HEK293 (cell line): ENCODE measurements around the gene KRTAP13-4.

Experiments used
- CTCF ChIA-PET: fragments of 350-600 bp; formaldehyde crosslinking; extraction: SDS; loops from one replicate; lab custom pipeline; 2021; ENCODE audit warnings: antibody characterized with exemption; lab: Yijun Ruan, JAX
- POLR2A ChIA-PET: fragments of 300-600 bp; formaldehyde crosslinking; extraction: SDS; loops from one replicate; lab custom pipeline; 2020; ENCODE audit warnings: antibody characterized with exemption, inconsistent platforms; lab: Yijun Ruan, JAX
- H3K27ac ChIP-seq: fragments of 200-500 bp; sonication (Bioruptor generic); 2 replicates; pipeline ENCODE4 v1.5.1; 2014; ENCODE audit warnings: low read depth, low read length, control low read depth, inconsistent platforms; ENCODE audit errors: extremely low read depth
- H3K36me3 ChIP-seq, 2 experiments: fragments of 200-500 bp in 1 of 2; sonication (Bioruptor generic) in 1 of 2; 1 replicate in 1 of 2; 2 replicates in 1 of 2; pipeline ENCODE4 v1.5.1; 2014 to 2017; ENCODE audit warnings: inconsistent platforms in 2 of 2, low read length in 2 of 2; ENCODE audit not compliant: control insufficient read depth in 2 of 2, insufficient read depth in 1 of 2
- H3K4me1 ChIP-seq: fragments of 200-500 bp; sonication (Bioruptor generic); 2 replicates; pipeline ENCODE4 v1.5.1; 2014; ENCODE audit warnings: mild to moderate bottlenecking, low read length, inconsistent platforms; ENCODE audit not compliant: control insufficient read depth, insufficient read depth
- H3K4me3 ChIP-seq: 2 replicates; pipeline ENCODE4 v1.5.1; 2011; ENCODE audit warnings: low read depth, mild to moderate bottlenecking, control low read depth, low read length, moderate library complexity
- H3K9me3 ChIP-seq: fragments of 200-500 bp; sonication (Bioruptor generic); 2 replicates; pipeline ENCODE4 v1.5.1; 2014; ENCODE audit warnings: low read depth, low read length, inconsistent platforms; ENCODE audit not compliant: control insufficient read depth, insufficient read depth
- FEZF1 ChIP-seq: fragments of 450-650 bp; formaldehyde crosslinking; IDR thresholded peaks from 2 replicates; pipeline ENCODE4 v1.5.1; 2016; ENCODE audit warnings: missing biosample characterization, missing genetic modification characterization
- PRDM1 ChIP-seq: fragments of 450-650 bp; formaldehyde crosslinking; IDR thresholded peaks from 2 replicates; pipeline ENCODE4; 2016; ENCODE audit warnings: missing biosample characterization, missing genetic modification characterization
- ZBTB17 ChIP-seq: fragments of 450-650 bp; formaldehyde crosslinking; IDR thresholded peaks from 2 replicates; pipeline ENCODE4 v1.5.1; 2016; ENCODE audit warnings: missing biosample characterization, missing genetic modification characterization
- ZNF112 ChIP-seq: fragments of 450-650 bp; formaldehyde crosslinking; IDR thresholded peaks from 2 replicates; pipeline ENCODE4 v1.5.0; 2017; ENCODE audit warnings: missing biosample characterization, missing genetic modification characterization
- ZNF324 ChIP-seq: fragments of 450-650 bp; formaldehyde crosslinking; IDR thresholded peaks from 2 replicates; pipeline ENCODE4 v1.5.1; 2016; ENCODE audit warnings: missing biosample characterization, missing genetic modification characterization
- ZNF473 ChIP-seq: fragments of 450-650 bp; formaldehyde crosslinking; IDR thresholded peaks from 2 replicates; pipeline ENCODE4 v1.5.1; 2017; ENCODE audit warnings: missing biosample characterization, missing genetic modification characterization
- ZNF561 ChIP-seq: fragments of 450-650 bp; IDR thresholded peaks from 2 replicates; pipeline ENCODE4 v1.5.1; 2018; ENCODE audit warnings: missing biosample characterization, missing genetic modification characterization, borderline replicate concordance
- ZNF600 ChIP-seq: fragments of 450-650 bp; formaldehyde crosslinking; IDR thresholded peaks from 2 replicates; pipeline ENCODE4 v1.5.1; 2016; ENCODE audit warnings: missing biosample characterization, missing genetic modification characterization
- ZNF654 ChIP-seq: fragments of 450-650 bp; formaldehyde crosslinking; IDR thresholded peaks from 2 replicates; pipeline ENCODE4 v1.5.1; 2016; ENCODE audit warnings: low read depth, missing biosample characterization, missing genetic modification characterization
- ZNF830 ChIP-seq: fragments of 450-650 bp; IDR thresholded peaks from 2 replicates; pipeline ENCODE4 v1.5.0; 2018; ENCODE audit warnings: missing biosample characterization, missing genetic modification characterization, low read depth, mild to moderate bottlenecking, moderate library complexity
- TF ChIP-seq, protein P1 (sequence below): fragments of 450-650 bp; formaldehyde crosslinking; IDR thresholded peaks from 2 replicates; pipeline ENCODE4 v1.5.1; 2016; ENCODE audit warnings: missing biosample characterization, missing genetic modification characterization
- TF ChIP-seq, protein P2 (sequence below): fragments of 450-650 bp; formaldehyde crosslinking; IDR thresholded peaks from 2 replicates; pipeline ENCODE4 v1.5.1; 2016; ENCODE audit warnings: missing biosample characterization, missing genetic modification characterization
- TF ChIP-seq, protein P3 (sequence below): fragments of 450-650 bp; formaldehyde crosslinking; IDR thresholded peaks from 2 replicates; pipeline ENCODE4 v1.5.1; 2016; ENCODE audit warnings: missing biosample characterization, missing genetic modification characterization, borderline replicate concordance

Gene KRTAP13-4

DNA sequence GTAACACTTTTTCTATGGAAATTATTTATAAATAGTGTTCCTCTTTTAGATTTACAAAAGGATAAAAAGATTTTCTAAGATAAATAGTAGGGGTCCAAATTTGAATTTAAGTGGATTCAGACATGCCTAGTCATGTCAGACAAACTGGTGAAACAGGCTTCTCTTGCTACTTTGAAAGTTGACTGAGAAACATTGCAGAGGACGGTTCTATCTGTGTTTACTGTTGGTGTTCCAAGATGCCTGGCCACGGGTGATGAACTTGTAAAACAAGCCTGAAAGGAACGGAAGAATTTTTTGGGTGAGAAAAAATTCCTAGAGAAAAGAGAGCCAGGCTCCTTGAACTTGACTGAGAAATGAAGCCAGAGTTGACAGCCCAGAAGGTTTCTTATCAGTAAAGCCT is 48.0 kb downstream of the KRTAP13-4 start:
- POLR2A ChIA-PET = no interaction called here
- Histone ChIP-seq H3K9me3 (no peaks in the 10 kb centered on the region), H3K4me3 (no peak overlapping the region), H3K4me1 (no peaks in the 10 kb centered on the region), H3K36me3 (no peaks in the 10 kb centered on the region), H3K27ac (no peak overlapping the region)
- CTCF ChIA-PET = no interaction called here
- TF ChIP-seq, protein P1, sequence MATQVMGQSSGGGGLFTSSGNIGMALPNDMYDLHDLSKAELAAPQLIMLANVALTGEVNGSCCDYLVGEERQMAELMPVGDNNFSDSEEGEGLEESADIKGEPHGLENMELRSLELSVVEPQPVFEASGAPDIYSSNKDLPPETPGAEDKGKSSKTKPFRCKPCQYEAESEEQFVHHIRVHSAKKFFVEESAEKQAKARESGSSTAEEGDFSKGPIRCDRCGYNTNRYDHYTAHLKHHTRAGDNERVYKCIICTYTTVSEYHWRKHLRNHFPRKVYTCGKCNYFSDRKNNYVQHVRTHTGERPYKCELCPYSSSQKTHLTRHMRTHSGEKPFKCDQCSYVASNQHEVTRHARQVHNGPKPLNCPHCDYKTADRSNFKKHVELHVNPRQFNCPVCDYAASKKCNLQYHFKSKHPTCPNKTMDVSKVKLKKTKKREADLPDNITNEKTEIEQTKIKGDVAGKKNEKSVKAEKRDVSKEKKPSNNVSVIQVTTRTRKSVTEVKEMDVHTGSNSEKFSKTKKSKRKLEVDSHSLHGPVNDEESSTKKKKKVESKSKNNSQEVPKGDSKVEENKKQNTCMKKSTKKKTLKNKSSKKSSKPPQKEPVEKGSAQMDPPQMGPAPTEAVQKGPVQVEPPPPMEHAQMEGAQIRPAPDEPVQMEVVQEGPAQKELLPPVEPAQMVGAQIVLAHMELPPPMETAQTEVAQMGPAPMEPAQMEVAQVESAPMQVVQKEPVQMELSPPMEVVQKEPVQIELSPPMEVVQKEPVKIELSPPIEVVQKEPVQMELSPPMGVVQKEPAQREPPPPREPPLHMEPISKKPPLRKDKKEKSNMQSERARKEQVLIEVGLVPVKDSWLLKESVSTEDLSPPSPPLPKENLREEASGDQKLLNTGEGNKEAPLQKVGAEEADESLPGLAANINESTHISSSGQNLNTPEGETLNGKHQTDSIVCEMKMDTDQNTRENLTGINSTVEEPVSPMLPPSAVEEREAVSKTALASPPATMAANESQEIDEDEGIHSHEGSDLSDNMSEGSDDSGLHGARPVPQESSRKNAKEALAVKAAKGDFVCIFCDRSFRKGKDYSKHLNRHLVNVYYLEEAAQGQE = no peak
- no peak for TF ChIP-seq ZNF473 (tag by site-specific recombination)
- no peak for TF ChIP-seq ZNF600

DNA sequence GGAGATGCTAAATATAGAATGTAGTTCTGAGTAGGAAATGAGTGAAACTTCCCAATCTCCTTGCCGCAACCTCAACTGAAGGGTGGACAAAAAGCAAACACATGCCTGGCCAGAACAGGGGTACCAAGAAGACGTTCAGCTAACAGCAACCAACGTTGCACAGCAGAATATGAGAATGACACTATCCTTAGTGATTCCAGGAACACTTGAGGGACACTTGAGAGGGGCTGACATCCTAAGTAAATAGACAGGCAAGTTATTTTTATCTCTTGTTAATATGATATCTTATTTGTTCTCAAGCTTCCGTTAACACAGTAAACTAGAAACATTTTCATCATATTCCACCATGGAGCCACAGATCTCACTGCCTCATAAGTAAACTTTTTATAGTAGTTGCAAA is 49.2 kb downstream of the KRTAP13-4 start:
- Histone ChIP-seq H3K36me3 (no peaks in the 10 kb centered on the region), H3K4me1 (no peaks in the 10 kb centered on the region), H3K4me3 (no peak overlapping the region), H3K9me3 (no peaks in the 10 kb centered on the region), H3K27ac (no peak overlapping the region)
- ChIA-PET CTCF (no interaction called here), POLR2A (no interaction called here)
- TF ChIP-seq ZBTB17 (no peak), ZNF561 (tag by site-specific recombination) (no peak), ZNF654 (no peak), PRDM1 (no peak), ZNF830 (tag by site-specific recombination) (no peak), ZNF112 (tag by site-specific recombination) (no peak), ZNF324 (tag by site-specific recombination) (no peak), FEZF1 (tag by site-specific recombination) (no peak)
- TF ChIP-seq, protein P2, sequence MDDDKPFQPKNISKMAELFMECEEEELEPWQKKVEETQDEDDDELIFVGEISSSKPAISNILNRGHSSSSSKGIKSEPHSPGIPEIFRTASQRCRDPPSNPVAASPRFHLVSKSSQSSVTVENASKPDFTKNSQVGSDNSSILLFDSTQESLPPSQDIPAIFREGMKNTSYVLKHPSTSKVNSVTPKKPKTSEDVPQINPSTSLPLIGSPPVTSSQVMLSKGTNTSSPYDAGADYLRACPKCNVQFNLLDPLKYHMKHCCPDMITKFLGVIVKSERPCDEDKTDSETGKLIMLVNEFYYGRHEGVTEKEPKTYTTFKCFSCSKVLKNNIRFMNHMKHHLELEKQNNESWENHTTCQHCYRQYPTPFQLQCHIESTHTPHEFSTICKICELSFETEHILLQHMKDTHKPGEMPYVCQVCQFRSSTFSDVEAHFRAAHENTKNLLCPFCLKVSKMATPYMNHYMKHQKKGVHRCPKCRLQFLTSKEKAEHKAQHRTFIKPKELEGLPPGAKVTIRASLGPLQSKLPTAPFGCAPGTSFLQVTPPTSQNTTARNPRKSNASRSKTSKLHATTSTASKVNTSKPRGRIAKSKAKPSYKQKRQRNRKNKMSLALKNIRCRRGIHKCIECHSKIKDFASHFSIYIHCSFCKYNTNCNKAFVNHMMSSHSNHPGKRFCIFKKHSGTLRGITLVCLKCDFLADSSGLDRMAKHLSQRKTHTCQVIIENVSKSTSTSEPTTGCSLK (tag by site-specific recombination) = no peak
- TF ChIP-seq, protein P3, sequence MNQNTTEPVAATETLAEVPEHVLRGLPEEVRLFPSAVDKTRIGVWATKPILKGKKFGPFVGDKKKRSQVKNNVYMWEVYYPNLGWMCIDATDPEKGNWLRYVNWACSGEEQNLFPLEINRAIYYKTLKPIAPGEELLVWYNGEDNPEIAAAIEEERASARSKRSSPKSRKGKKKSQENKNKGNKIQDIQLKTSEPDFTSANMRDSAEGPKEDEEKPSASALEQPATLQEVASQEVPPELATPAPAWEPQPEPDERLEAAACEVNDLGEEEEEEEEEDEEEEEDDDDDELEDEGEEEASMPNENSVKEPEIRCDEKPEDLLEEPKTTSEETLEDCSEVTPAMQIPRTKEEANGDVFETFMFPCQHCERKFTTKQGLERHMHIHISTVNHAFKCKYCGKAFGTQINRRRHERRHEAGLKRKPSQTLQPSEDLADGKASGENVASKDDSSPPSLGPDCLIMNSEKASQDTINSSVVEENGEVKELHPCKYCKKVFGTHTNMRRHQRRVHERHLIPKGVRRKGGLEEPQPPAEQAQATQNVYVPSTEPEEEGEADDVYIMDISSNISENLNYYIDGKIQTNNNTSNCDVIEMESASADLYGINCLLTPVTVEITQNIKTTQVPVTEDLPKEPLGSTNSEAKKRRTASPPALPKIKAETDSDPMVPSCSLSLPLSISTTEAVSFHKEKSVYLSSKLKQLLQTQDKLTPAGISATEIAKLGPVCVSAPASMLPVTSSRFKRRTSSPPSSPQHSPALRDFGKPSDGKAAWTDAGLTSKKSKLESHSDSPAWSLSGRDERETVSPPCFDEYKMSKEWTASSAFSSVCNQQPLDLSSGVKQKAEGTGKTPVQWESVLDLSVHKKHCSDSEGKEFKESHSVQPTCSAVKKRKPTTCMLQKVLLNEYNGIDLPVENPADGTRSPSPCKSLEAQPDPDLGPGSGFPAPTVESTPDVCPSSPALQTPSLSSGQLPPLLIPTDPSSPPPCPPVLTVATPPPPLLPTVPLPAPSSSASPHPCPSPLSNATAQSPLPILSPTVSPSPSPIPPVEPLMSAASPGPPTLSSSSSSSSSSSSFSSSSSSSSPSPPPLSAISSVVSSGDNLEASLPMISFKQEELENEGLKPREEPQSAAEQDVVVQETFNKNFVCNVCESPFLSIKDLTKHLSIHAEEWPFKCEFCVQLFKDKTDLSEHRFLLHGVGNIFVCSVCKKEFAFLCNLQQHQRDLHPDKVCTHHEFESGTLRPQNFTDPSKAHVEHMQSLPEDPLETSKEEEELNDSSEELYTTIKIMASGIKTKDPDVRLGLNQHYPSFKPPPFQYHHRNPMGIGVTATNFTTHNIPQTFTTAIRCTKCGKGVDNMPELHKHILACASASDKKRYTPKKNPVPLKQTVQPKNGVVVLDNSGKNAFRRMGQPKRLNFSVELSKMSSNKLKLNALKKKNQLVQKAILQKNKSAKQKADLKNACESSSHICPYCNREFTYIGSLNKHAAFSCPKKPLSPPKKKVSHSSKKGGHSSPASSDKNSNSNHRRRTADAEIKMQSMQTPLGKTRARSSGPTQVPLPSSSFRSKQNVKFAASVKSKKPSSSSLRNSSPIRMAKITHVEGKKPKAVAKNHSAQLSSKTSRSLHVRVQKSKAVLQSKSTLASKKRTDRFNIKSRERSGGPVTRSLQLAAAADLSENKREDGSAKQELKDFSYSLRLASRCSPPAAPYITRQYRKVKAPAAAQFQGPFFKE (tag by site-specific recombination) = no peak
- TF ChIP-seq, protein P1 = no peak
